Left lung (tissue), 10 donors: ENCODE data around the gene BARX2. TPM values are rescaled to one million over a fixed set of nuclear protein-coding genes. Genes with fewer than 3 reads are reported as not detected.

Experiments used
- ATAC-seq: fragments of 200-7000 bp; cut with Tn5 transposase; one replicate; pipeline ENCODE4 v1.9.1; 2020; ENCODE audit warnings: moderate library complexity
- DNase-seq, 4 donors: peaks; one replicate each; pipeline ENCODE4 v3.0.0-alpha.2; 2013 to 2020
- H3K27ac ChIP-seq, 2 donors: fragments of 200-600 bp; sonication (generic) in 1 of 2; one replicate each; pipeline versions ENCODE4 v1.5.0 to v1.8.0; 2020 to 2021
- H3K27me3 ChIP-seq, 2 donors: fragments of 200-600 bp; sonication (generic) in 1 of 2; one replicate each; pipeline versions ENCODE4 v1.5.0 to v1.8.0; 2020 to 2021
- H3K36me3 ChIP-seq, 2 donors: fragments of 200-600 bp; sonication (generic) in 1 of 2; one replicate each; pipeline versions ENCODE4 v1.5.0 to v1.8.0; 2020 to 2021
- H3K4me1 ChIP-seq, 2 donors: fragments of 200-600 bp; one replicate each; pipeline ENCODE4 v1.8.0; 2021
- H3K4me3 ChIP-seq, 2 donors: fragments of 200-600 bp; sonication (generic) in 1 of 2; one replicate each; pipeline versions ENCODE4 v1.5.0 to v1.8.0; 2020 to 2021; ENCODE audit warnings: mild to moderate bottlenecking in 1 of 2
- H3K9me3 ChIP-seq, 2 donors: fragments of 200-600 bp; sonication (generic) in 1 of 2; one replicate each; pipeline versions ENCODE4 v1.5.0 to v1.8.0; 2020 to 2021
- intact Hi-C, 2 donors: fragments of 100-400 bp; cut with DNase I; formaldehyde crosslinking; loops; one replicate each; pipeline versions ENCODE4 v1.11.2 to v1.14.2; 2022
- polyA plus RNA-seq, 6 donors: library from polyadenylated mRNA; unstranded; fragments of 120-200 nt; gene quantifications; one replicate each; pipeline ENCODE4 v1.2.1, GENCODE V29; 2013; ENCODE audit not compliant: insufficient read length in 6 of 6
- total RNA-seq, 2 donors: library from RNA; stranded (reverse); fragmentation: NEBNext Ultra II Directional; extraction: Animal tissue kit (Norgen Biotek cat#: 25700); gene quantifications; one replicate each; pipeline ENCODE4 v1.2.1, GENCODE V29; 2021
- TF ChIP-seq, protein P1 (sequence below), 2 donors: fragments of 200-600 bp; sonication (generic) in 1 of 2; IDR thresholded peaks; one replicate each; pipeline versions ENCODE4 v1.5.0 to v1.8.0; 2021; ENCODE audit warnings: antibody characterized with exemption in 2 of 2
- donor health status: DM: no; HTN: yes; CAD: no.
- donor health status: DM: no; HTN: no; CAD: no.

BARX2 gene
- total and polyA plus RNA-seq, 8 donors: 0.10 to 0.51 (median 0.26) TPM

GRCh38 chr11:129354691-129355090 is 21.0 kb upstream of the BARX2 start:
- intact Hi-C loops: no loop called here
- DNase-seq: no peak
- TF ChIP-seq, protein P1, sequence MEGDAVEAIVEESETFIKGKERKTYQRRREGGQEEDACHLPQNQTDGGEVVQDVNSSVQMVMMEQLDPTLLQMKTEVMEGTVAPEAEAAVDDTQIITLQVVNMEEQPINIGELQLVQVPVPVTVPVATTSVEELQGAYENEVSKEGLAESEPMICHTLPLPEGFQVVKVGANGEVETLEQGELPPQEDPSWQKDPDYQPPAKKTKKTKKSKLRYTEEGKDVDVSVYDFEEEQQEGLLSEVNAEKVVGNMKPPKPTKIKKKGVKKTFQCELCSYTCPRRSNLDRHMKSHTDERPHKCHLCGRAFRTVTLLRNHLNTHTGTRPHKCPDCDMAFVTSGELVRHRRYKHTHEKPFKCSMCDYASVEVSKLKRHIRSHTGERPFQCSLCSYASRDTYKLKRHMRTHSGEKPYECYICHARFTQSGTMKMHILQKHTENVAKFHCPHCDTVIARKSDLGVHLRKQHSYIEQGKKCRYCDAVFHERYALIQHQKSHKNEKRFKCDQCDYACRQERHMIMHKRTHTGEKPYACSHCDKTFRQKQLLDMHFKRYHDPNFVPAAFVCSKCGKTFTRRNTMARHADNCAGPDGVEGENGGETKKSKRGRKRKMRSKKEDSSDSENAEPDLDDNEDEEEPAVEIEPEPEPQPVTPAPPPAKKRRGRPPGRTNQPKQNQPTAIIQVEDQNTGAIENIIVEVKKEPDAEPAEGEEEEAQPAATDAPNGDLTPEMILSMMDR (IDR thresholded peaks at IDR 0.05): no peak

GRCh38 chr11:129359748-129360147 is 15.9 kb upstream of the BARX2 start:
- ATAC-seq (no peak), DNase-seq (no peak)
- Histone ChIP-seq H3K36me3 (no peaks in the 10 kb centered on the region), H3K27me3 (peaks cover 13 to 37% of the 10 kb centered on the region in 2 donors), H3K4me1 (no peaks in the 10 kb centered on the region), H3K27ac (no peak overlapping the region), H3K9me3 (no peaks in the 10 kb centered on the region), H3K4me3 (no peak overlapping the region)
- intact Hi-C loops: loop anchor here in 1 of 2 donors (10.0 kb wide), 1 partner anchor 395 kb away; no protein-coding TSS in a partner anchor
- TF ChIP-seq, protein P1 (IDR thresholded peaks at IDR 0.05): no peak

More at GRCh38 chr11:129354691-129355090, 21.0 kb upstream of the BARX2 start:
- Histone ChIP-seq H3K4me1 (no peaks in the 10 kb centered on the region), H3K27ac (no peak overlapping the region), H3K9me3 (no peaks in the 10 kb centered on the region), H3K36me3 (no peaks in the 10 kb centered on the region), H3K4me3 (no peak overlapping the region), H3K27me3 (peaks cover 0 to 16% of the 10 kb centered on the region in 2 donors)
- ATAC-seq: peak; percentile 59

DNA sequence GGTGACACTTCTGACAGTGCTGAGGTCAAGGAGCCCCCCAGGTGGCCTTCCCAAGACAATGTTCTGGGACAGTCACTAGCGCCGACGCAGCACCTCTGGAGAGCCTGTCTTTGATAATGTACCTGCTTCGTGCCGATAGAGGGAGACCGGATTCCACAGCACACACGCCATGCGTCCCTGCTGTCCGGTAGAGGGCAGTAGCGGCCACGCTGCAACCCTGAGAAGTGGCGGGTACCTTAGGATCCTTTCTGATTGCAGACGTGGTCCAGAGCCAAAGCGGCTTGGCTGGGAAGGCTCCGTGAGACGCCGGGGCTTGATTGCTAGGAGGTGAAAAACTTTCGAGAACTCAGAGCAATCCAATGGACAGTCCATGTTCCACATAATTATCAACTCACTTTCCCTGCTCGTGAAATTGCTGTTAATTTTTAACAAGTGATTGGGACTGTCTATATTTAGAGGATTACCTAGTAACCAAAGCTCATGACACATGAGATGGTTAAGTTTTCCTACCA is 11.4 kb upstream of the BARX2 start:
- Histone ChIP-seq H3K27me3 (peaks cover 47 to 77% of the 10 kb centered on the region in 2 donors), H3K4me1 (no peaks in the 10 kb centered on the region), H3K4me3 (no peak overlapping the region), H3K9me3 (no peaks in the 10 kb centered on the region), H3K36me3 (no peaks in the 10 kb centered on the region), H3K27ac (no peak overlapping the region)
- ATAC-seq: peak; percentile 100
- TF ChIP-seq, protein P1 (IDR thresholded peaks at IDR 0.05): peak; percentile 90 to 98
- peak; percentile 61 to 89 (median 82) for DNase-seq
- intact Hi-C loops: loop anchor here in 1 of 2 donors (10.0 kb wide), 1 partner anchor 391 kb away; no protein-coding TSS in a partner anchor

- no peak for ATAC-seq
Measured at GRCh38 chr11:129365816-129366215, 9.8 kb upstream of the BARX2 start.

More at GRCh38 chr11:129365816-129366215, 9.8 kb upstream of the BARX2 start:
- DNase-seq: no peak
- no peak overlapping the region for H3K4me3 ChIP-seq
- TF ChIP-seq, protein P1 (IDR thresholded peaks at IDR 0.05): no peak
- intact Hi-C loops: loop anchor here in 1 of 2 donors (10.0 kb wide), 1 partner anchor 389 kb away; no protein-coding TSS in a partner anchor
- no peak overlapping the region for H3K27ac ChIP-seq
- peaks cover 55 to 93% of the 10 kb centered on the region in 2 donors for H3K27me3 ChIP-seq
- no peaks in the 10 kb centered on the region for H3K4me1 ChIP-seq
- no peaks in the 10 kb centered on the region for H3K9me3 ChIP-seq
- no peaks in the 10 kb centered on the region for H3K36me3 ChIP-seq
